GM13977 (cell line): ENCODE data around the gene PRKCE.

Experiments used
- DNase-seq: peaks from one replicate; pipeline ENCODE4 v3.0.0; 2012; ENCODE audit warnings: low spot score
- CTCF ChIP-seq: IDR thresholded peaks from 2 replicates; pipeline ENCODE4 v1.5.1; 2012; ENCODE audit warnings: mild to moderate bottlenecking, control low read depth; ENCODE audit not compliant: insufficient read depth; ENCODE audit errors: extremely low read depth, missing control alignments
- in situ Hi-C: fragments of 300-500 bp; cut with MboI; formaldehyde crosslinking; loops from one replicate; pipeline ENCODE4 v1.12.0; 2022; ENCODE audit warnings: low sequenced_read_pairs, low pct_unique_long_range_greater_than_20kb, mixed read lengths, inconsistent platforms; ENCODE audit not compliant: unreplicated experiment

The PRKCE gene

GRCh38 chr2:45654250-45654649 lies 2.8 kb downstream of the PRKCE start:
- DNase-seq = no peak
- in situ Hi-C loops = no loop called here
- no peak for TF ChIP-seq CTCF

GRCh38 chr2:45661828-45662227 lies 10.4 kb downstream of the PRKCE start:
- in situ Hi-C loops = no loop called here
- no peak for TF ChIP-seq CTCF
- DNase-seq = no peak

GRCh38 chr2:45664635-45665261 lies 13.3 kb downstream of the PRKCE start:
- DNase-seq = no peak
- in situ Hi-C loops = no loop called here
- TF ChIP-seq CTCF = no peak

- in situ Hi-C loops = no loop called here
- TF ChIP-seq CTCF = no peak
- no peak for DNase-seq
These were observed 17.0 kb downstream of the PRKCE start for GRCh38 chr2:45668509-45668908.

- DNase-seq = no peak
These were observed 17.6 kb downstream of the PRKCE start for GRCh38 chr2:45669032-45669486.

GRCh38 chr2:45670646-45671045 lies 19.2 kb downstream of the PRKCE start:
- no peak for TF ChIP-seq CTCF
- in situ Hi-C loops = no loop called here
- DNase-seq = no peak

More at GRCh38 chr2:45669032-45669486, 17.6 kb downstream of the PRKCE start:
- no peak for TF ChIP-seq CTCF
- in situ Hi-C loops = no loop called here

- in situ Hi-C loops = no loop called here
- no peak for DNase-seq
- no peak for TF ChIP-seq CTCF
These were observed 20.7 kb downstream of the PRKCE start for GRCh38 chr2:45672138-45672537.
